H9 (cell line): ENCODE data around the gene TTC39C. TPM values are rescaled to one million over a fixed set of nuclear protein-coding genes. Genes with fewer than 3 reads are reported as not detected.

Experiments
- DNase-seq: peaks from one replicate; pipeline ENCODE4 v3.0.0-alpha.2; 2017
- H2AFZ ChIP-seq: one replicate; pipeline ENCODE4 v1.6.1; 2013; ENCODE audit warnings: mild to moderate bottlenecking, low read length, control low read depth, moderate library complexity
- H2AK5ac ChIP-seq: 2 replicates; pipeline ENCODE4 v1.6.1; 2013; ENCODE audit warnings: low read length, control low read depth, mixed read lengths; ENCODE audit not compliant: insufficient read length
- H2BK120ac ChIP-seq: one replicate; pipeline ENCODE4 v1.6.1; 2013; ENCODE audit warnings: low read depth, mild to moderate bottlenecking, low read length, control low read depth, inconsistent platforms; ENCODE audit not compliant: poor library complexity, severe bottlenecking
- H2BK12ac ChIP-seq: 2 replicates; pipeline ENCODE4 v1.6.1; 2013; ENCODE audit warnings: low read length, control low read depth, mixed read lengths, low read depth; ENCODE audit not compliant: insufficient read length
- H2BK15ac ChIP-seq: 2 replicates; pipeline ENCODE4 v1.6.1; 2013; ENCODE audit warnings: low read depth, low read length, control low read depth
- H2BK20ac ChIP-seq: one replicate; pipeline ENCODE4 v1.6.1; 2013; ENCODE audit warnings: low read depth, mild to moderate bottlenecking, low read length, control low read depth, inconsistent platforms; ENCODE audit not compliant: poor library complexity, severe bottlenecking
- H2BK5ac ChIP-seq: 2 replicates; pipeline ENCODE4 v1.6.1; 2013; ENCODE audit warnings: low read length, control low read depth, mixed read lengths; ENCODE audit not compliant: insufficient read length
- H3K14ac ChIP-seq: 2 replicates; pipeline ENCODE4 v1.6.1; 2013; ENCODE audit warnings: low read length, control low read depth; ENCODE audit not compliant: insufficient read depth
- H3K18ac ChIP-seq: 2 replicates; pipeline ENCODE4 v1.6.1; 2013; ENCODE audit warnings: low read depth, mild to moderate bottlenecking, mixed read lengths, low read length, control low read depth; ENCODE audit not compliant: insufficient read length
- H3K23ac ChIP-seq: 2 replicates; pipeline ENCODE4 v1.6.1; 2013; ENCODE audit warnings: low read length, control low read depth, mixed read lengths, low read depth; ENCODE audit not compliant: insufficient read length
- H3K23me2 ChIP-seq: 2 replicates; pipeline ENCODE4 v1.6.1; 2013; ENCODE audit warnings: low read depth, mild to moderate bottlenecking, mixed read lengths, low read length, control low read depth; ENCODE audit not compliant: insufficient read length, poor library complexity, severe bottlenecking
- H3K27ac ChIP-seq: 2 replicates; pipeline ENCODE4 v1.5.1; 2013; ENCODE audit warnings: low read length, control low read depth, mixed read lengths, low read depth; ENCODE audit not compliant: insufficient read length
- H3K27me3 ChIP-seq: 2 replicates; pipeline ENCODE4 v1.6.1; 2013; ENCODE audit warnings: low read length, control low read depth, inconsistent platforms; ENCODE audit not compliant: insufficient read depth
- H3K4ac ChIP-seq: 2 replicates; pipeline ENCODE4 v1.6.1; 2013; ENCODE audit warnings: low read depth, mild to moderate bottlenecking, control low read depth, inconsistent platforms, low read length, moderate library complexity
- H3K4me1 ChIP-seq: 2 replicates; pipeline ENCODE4 v1.6.1; 2013; ENCODE audit warnings: low read length, control low read depth, inconsistent platforms; ENCODE audit not compliant: insufficient read depth
- H3K4me2 ChIP-seq: 2 replicates; pipeline ENCODE4 v1.6.1; 2013; ENCODE audit warnings: low read length, control low read depth, mixed read lengths; ENCODE audit not compliant: insufficient read length, insufficient read depth
- H3K56ac ChIP-seq: 2 replicates; pipeline ENCODE4 v1.6.1; 2013; ENCODE audit warnings: low read depth, mild to moderate bottlenecking, mixed read lengths, low read length, control low read depth; ENCODE audit not compliant: insufficient read length
- H3K79me1 ChIP-seq: 2 replicates; pipeline ENCODE4 v1.6.1; 2013; ENCODE audit warnings: low read depth, mild to moderate bottlenecking, moderate library complexity, low read length, control low read depth, inconsistent platforms; ENCODE audit not compliant: insufficient read depth, poor library complexity, severe bottlenecking
- H3K79me2 ChIP-seq: 2 replicates; pipeline ENCODE4 v1.6.1; 2013; ENCODE audit warnings: low read length, control low read depth, inconsistent platforms; ENCODE audit not compliant: insufficient read depth
- H3K9ac ChIP-seq: 2 replicates; pipeline ENCODE4 v1.6.1; 2013; ENCODE audit warnings: low read length, control low read depth, mixed read lengths; ENCODE audit not compliant: insufficient read length; ENCODE audit errors: extremely low read depth
- H3K9me3 ChIP-seq: one replicate; pipeline ENCODE4 v1.6.1; 2013; ENCODE audit warnings: low read depth, low read length, inconsistent platforms; ENCODE audit not compliant: control insufficient read depth
- H3T11ph ChIP-seq: one replicate; pipeline ENCODE4 v1.6.1; 2013; ENCODE audit warnings: mild to moderate bottlenecking, low read length, control low read depth, inconsistent platforms
- H4K20me1 ChIP-seq: one replicate; pipeline ENCODE4 v1.6.1; 2013; ENCODE audit not compliant: control insufficient read depth, insufficient read length, insufficient read depth
- H4K5ac ChIP-seq: 2 replicates; pipeline ENCODE4 v1.6.1; 2013; ENCODE audit warnings: low read depth, mild to moderate bottlenecking, mixed read lengths, low read length, control low read depth; ENCODE audit not compliant: insufficient read length
- H4K8ac ChIP-seq: replicated peaks from 2 replicates; pipeline ENCODE4 v1.6.1; 2013; ENCODE audit warnings: low read length, control low read depth, mixed read lengths, low read depth; ENCODE audit not compliant: insufficient read length
- H4K91ac ChIP-seq: 2 replicates; pipeline ENCODE4 v1.6.1; 2013; ENCODE audit warnings: low read depth, mild to moderate bottlenecking, moderate library complexity, mixed read lengths, low read length, control low read depth; ENCODE audit not compliant: insufficient read length
- H3K27ac Mint-ChIP-seq, 3 experiments: 2 replicates in 2 of 3; 3 replicates in 1 of 3; pipeline ENCODE4 v1.8.0; 2020 to 2021; ENCODE audit warnings: mixed read lengths in 3 of 3, mild to moderate bottlenecking in 1 of 3, moderate library complexity in 1 of 3
- H3K27me3 Mint-ChIP-seq: 2 replicates; pipeline ENCODE4 v1.8.0; 2021; ENCODE audit warnings: low read depth, mild to moderate bottlenecking, moderate library complexity, mixed read lengths
- H3K36me3 Mint-ChIP-seq, 3 experiments: 2 replicates in 2 of 3; 3 replicates in 1 of 3; pipeline ENCODE4 v1.8.0; 2020 to 2021; ENCODE audit warnings: low read depth in 3 of 3, mixed read lengths in 3 of 3; ENCODE audit not compliant: insufficient read depth in 1 of 3
- H3K4me1 Mint-ChIP-seq, 2 experiments: 2 replicates each; pipeline ENCODE4 v1.8.0; 2020; ENCODE audit warnings: mixed read lengths in 2 of 2
- H3K4me3 Mint-ChIP-seq, 2 experiments: 2 replicates in 1 of 2; 3 replicates in 1 of 2; pipeline ENCODE4 v1.8.0; 2020 to 2021; ENCODE audit warnings: mild to moderate bottlenecking in 2 of 2, mixed read lengths in 2 of 2, moderate library complexity in 1 of 2
- H3K9me3 Mint-ChIP-seq, 2 experiments: 2 replicates in 1 of 2; 3 replicates in 1 of 2; pipeline ENCODE4 v1.8.0; 2020; ENCODE audit warnings: mild to moderate bottlenecking in 2 of 2, mixed read lengths in 2 of 2, moderate library complexity in 1 of 2
- WGBS: extraction: QIAGEN DNeasy Blood & Tissue Kit; methylation state at CpG from one replicate; pipeline ENCODE4 v1.1.7; 2013; ENCODE audit warnings: missing lambda C conversion rate, low lambda C conversion rate, mixed read lengths; ENCODE audit not compliant: insufficient read length; ENCODE audit errors: extremely low coverage; 5-methylcytosine and 5-hydroxymethylcytosine counted together
- total RNA-seq: library from RNA; stranded (reverse); gene quantifications from 2 replicates; pipeline ENCODE4 v1.2.1, GENCODE V29; 2021
- TF ChIP-seq, protein P1 (sequence below): fragments of 200-600 bp; sonication (generic); conservative IDR thresholded peaks from 3 replicates; pipeline ENCODE4 v1.8.0; 2021; ENCODE audit warnings: antibody characterized with exemption, mild to moderate bottlenecking

The TTC39C gene
- total RNA-seq, 1 experiment from 2014 or later = 18.0 TPM

DNA sequence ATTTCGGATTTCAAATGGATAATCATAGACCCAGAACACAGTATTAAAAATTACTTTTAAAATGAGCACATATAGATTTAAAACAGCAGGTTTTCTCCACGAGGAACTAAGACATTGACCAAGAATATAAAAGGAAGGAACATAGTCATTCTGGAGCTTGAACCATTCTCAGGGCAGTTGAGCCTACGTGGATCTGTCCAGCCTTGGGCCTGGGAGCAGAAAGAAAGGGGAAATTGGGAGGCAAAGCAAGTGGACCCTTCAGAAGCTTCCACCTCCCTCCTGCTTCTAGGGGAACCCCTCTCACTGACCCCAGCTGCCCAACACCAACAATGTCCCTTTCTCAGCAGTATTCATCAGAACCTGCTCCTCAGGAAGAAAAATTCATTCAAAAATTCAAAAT is 31.4 kb upstream of the TTC39C start:
- Histone ChIP-seq H3K79me1 (no peaks in the 10 kb centered on the region), H3T11ph (no peak overlapping the region), H2BK15ac (no peak overlapping the region), H3K4me2 (no peak overlapping the region), H4K20me1 (no peaks in the 10 kb centered on the region), H3K14ac (no peak overlapping the region), H3K79me2 (no peaks in the 10 kb centered on the region), H3K56ac (no peak overlapping the region), H2BK20ac (no peak overlapping the region), H3K23me2 (no peaks in the 10 kb centered on the region), H4K8ac (no peak overlapping the region), H2BK5ac (no peak overlapping the region), H3K18ac (no peak overlapping the region), H2AK5ac (no peak overlapping the region), H2BK120ac (no peak overlapping the region), H3K4ac (no peak overlapping the region), H4K5ac (no peak overlapping the region), H2AFZ (no peak overlapping the region), H3K27me3 (no peaks in the 10 kb centered on the region), H3K9me3 (no peaks in the 10 kb centered on the region), H2BK12ac (no peak overlapping the region), H3K27ac (no peak overlapping the region), H3K4me1 (peaks cover 3% of the 10 kb centered on the region), H3K23ac (no peak overlapping the region), H3K9ac (no peak overlapping the region), H4K91ac (no peak overlapping the region)
- H3K36me3 Mint-ChIP-seq = no peaks in the 10 kb centered on the region
- no CpG with 5 or more reads among the region's 3 CpGs for WGBS
- H3K4me1 Mint-ChIP-seq = peaks cover 19% of the 10 kb centered on the region in 2 experiments
- H3K4me3 Mint-ChIP-seq = no peak overlapping the region
- DNase-seq = no peak
- H3K27ac Mint-ChIP-seq = peak overlapping the region in 1 of 3 experiments; percentile 19; a peak in 2 of 7 replicates
- H3K27me3 Mint-ChIP-seq = no peaks in the 10 kb centered on the region; the same call in 1 of the 2 replicates
- TF ChIP-seq, protein P1, sequence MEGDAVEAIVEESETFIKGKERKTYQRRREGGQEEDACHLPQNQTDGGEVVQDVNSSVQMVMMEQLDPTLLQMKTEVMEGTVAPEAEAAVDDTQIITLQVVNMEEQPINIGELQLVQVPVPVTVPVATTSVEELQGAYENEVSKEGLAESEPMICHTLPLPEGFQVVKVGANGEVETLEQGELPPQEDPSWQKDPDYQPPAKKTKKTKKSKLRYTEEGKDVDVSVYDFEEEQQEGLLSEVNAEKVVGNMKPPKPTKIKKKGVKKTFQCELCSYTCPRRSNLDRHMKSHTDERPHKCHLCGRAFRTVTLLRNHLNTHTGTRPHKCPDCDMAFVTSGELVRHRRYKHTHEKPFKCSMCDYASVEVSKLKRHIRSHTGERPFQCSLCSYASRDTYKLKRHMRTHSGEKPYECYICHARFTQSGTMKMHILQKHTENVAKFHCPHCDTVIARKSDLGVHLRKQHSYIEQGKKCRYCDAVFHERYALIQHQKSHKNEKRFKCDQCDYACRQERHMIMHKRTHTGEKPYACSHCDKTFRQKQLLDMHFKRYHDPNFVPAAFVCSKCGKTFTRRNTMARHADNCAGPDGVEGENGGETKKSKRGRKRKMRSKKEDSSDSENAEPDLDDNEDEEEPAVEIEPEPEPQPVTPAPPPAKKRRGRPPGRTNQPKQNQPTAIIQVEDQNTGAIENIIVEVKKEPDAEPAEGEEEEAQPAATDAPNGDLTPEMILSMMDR = no peak
- H3K9me3 Mint-ChIP-seq = no peaks in the 10 kb centered on the region
